Upper lobe of left lung (tissue), 6 donors: ENCODE results near the gene CMSS1. TPM values are rescaled to one million over a fixed set of nuclear protein-coding genes. Genes with fewer than 3 reads are reported as not detected.
A peak's percentile ranks its signal among the peaks of the same experiment; 100 is the strongest.

Experiments
- ATAC-seq, 2 donors: fragments of 200-7000 bp; cut with Tn5 transposase; one replicate each; pipeline ENCODE4 v1.9.1; 2022; ENCODE audit warnings: mild to moderate bottlenecking in 2 of 2, moderate library complexity in 2 of 2; ENCODE audit not compliant: low FRiP score in 2 of 2
- DNase-seq, 2 donors: peaks; one replicate each; pipeline ENCODE4 v3.0.0-alpha.2; 2019 to 2020
- H3K27ac ChIP-seq, 4 donors: fragments of 200-600 bp; sonication (generic); one replicate each; pipeline ENCODE4 v1.5.1; 2016 to 2019
- H3K27me3 ChIP-seq, 4 donors: fragments of 200-600 bp; sonication (generic); one replicate each; pipeline ENCODE4 v1.5.1; 2017 to 2019
- H3K36me3 ChIP-seq, 4 donors: fragments of 200-600 bp; sonication (generic); one replicate each; pipeline ENCODE4 v1.5.1; 2016 to 2019
- H3K4me1 ChIP-seq, 4 donors: fragments of 200-600 bp; sonication (generic); one replicate each; pipeline ENCODE4 v1.5.1; 2018 to 2019
- H3K4me3 ChIP-seq, 4 donors: fragments of 200-600 bp; sonication (generic); one replicate each; pipeline ENCODE4 v1.5.1; 2017 to 2019; ENCODE audit warnings: mild to moderate bottlenecking in 2 of 4, moderate library complexity in 1 of 4
- H3K9me3 ChIP-seq, 4 donors: fragments of 200-600 bp; sonication (generic); one replicate each; pipeline ENCODE4 v1.5.1; 2018 to 2019
- EP300 ChIP-seq, 4 donors: sonication (generic); formaldehyde crosslinking; IDR thresholded peaks; one replicate each; pipeline ENCODE4 v1.5.1; 2017; ENCODE audit warnings: antibody characterized with exemption in 4 of 4, control low read depth in 2 of 4
- POLR2A ChIP-seq, 4 donors: fragments of 450-650 bp; IDR thresholded peaks; one replicate each; pipeline ENCODE4 v1.5.1; 2016 to 2017; ENCODE audit warnings: antibody characterized with exemption in 4 of 4, mild to moderate bottlenecking in 2 of 4
- POLR2AphosphoS5 ChIP-seq, 2 donors: sonication (generic); formaldehyde crosslinking; IDR thresholded peaks; one replicate each; pipeline ENCODE4 v1.5.1; 2017; ENCODE audit warnings: antibody characterized with exemption in 2 of 2
- WGBS, 2 donors: methylation state at CpG; one replicate each; pipeline ENCODE4 v1.1.5; 2017 to 2018; 5-methylcytosine and 5-hydroxymethylcytosine counted together
- total RNA-seq, 6 donors: library from RNA; depleted of rRNA in 4 of 6; stranded (reverse); fragments of >200 nt in 4 of 6; gene quantifications; one replicate each; pipeline versions ENCODE4 v1.1.0 to v1.2.1, GENCODE V29; 2016 to 2021
- TF ChIP-seq, protein P1 (sequence below), 6 experiments: fragments of 450-650 bp in 4 of 6; fragments of 200-600 bp in 2 of 6; sonication (generic) in 2 of 6; IDR thresholded peaks; one replicate each; pipeline ENCODE4 v1.5.1; 2016 to 2019; ENCODE audit warnings: antibody characterized with exemption in 6 of 6
- donor health status: DM: no; HTN: no; CAD: no; lungs with moderate emphysema.
- donor health status: DM: no; HTN: yes; CAD: no; lungs with severe emphysema.

CMSS1 gene
- total RNA-seq, 6 donors from 2014 or later, result 4.0 to 21.1 (median 12.0) TPM

DNA sequence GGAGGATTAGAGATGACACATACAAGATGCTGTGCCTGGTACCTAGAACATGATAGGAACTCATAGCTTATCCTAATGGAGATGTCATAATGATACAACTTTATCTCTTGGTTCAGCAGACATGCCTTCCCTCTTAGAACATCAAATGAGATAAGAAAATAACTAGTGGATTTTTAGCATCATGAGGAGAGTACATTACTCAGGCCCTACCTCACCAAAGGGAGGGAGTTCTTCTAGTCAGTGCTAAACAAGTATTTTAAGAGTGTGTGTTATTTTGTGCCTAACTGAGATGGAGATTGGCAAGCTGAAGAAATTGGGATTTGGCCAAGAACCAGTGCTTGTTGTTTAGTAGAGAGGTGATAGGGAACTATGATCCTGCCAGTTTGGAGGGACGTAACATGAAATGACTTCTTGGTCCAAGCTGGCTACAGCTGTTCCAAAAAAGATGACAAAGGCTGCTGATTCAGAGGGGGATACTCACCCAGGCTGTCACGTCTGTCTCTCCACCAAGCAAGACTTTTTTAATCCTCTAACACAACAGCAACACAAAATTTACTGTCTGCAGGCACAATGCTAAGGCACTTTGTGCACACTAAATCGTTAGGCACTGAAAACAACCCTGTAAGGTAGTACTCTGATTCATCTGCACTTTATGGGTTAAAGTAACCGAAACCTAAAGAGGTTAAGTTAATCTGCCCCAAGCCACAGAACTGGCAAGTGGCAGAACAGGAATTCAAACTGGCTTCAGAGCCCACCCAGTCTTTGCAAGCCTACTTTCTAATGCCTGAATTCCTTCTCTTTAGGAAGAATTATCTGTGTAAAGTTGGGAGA, 126.5 kb downstream of the CMSS1 start:
- Histone ChIP-seq H3K4me3 (no peak overlapping the region), H3K27ac (no peak overlapping the region), H3K9me3 (no peaks in the 10 kb centered on the region), H3K27me3 (no peaks in the 10 kb centered on the region), H3K36me3 (no peaks in the 10 kb centered on the region), H3K4me1 (peaks cover 9 to 17% (median 14%) of the 10 kb centered on the region in 4 donors)
- peak in 1 of 2 donors; percentile 69 for ATAC-seq
- no peak for DNase-seq
- TF ChIP-seq POLR2AphosphoS5 (IDR thresholded peaks at IDR 0.05) (no peak), EP300 (IDR thresholded peaks at IDR 0.05) (no peak), POLR2A (IDR thresholded peaks at IDR 0.05) (no peak)
- TF ChIP-seq, protein P1, sequence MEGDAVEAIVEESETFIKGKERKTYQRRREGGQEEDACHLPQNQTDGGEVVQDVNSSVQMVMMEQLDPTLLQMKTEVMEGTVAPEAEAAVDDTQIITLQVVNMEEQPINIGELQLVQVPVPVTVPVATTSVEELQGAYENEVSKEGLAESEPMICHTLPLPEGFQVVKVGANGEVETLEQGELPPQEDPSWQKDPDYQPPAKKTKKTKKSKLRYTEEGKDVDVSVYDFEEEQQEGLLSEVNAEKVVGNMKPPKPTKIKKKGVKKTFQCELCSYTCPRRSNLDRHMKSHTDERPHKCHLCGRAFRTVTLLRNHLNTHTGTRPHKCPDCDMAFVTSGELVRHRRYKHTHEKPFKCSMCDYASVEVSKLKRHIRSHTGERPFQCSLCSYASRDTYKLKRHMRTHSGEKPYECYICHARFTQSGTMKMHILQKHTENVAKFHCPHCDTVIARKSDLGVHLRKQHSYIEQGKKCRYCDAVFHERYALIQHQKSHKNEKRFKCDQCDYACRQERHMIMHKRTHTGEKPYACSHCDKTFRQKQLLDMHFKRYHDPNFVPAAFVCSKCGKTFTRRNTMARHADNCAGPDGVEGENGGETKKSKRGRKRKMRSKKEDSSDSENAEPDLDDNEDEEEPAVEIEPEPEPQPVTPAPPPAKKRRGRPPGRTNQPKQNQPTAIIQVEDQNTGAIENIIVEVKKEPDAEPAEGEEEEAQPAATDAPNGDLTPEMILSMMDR (IDR thresholded peaks at IDR 0.05), result no peak
- WGBS, 2 donors, result 64 to 75% methylated on average over 4 of the region's 4 CpGs

DNA sequence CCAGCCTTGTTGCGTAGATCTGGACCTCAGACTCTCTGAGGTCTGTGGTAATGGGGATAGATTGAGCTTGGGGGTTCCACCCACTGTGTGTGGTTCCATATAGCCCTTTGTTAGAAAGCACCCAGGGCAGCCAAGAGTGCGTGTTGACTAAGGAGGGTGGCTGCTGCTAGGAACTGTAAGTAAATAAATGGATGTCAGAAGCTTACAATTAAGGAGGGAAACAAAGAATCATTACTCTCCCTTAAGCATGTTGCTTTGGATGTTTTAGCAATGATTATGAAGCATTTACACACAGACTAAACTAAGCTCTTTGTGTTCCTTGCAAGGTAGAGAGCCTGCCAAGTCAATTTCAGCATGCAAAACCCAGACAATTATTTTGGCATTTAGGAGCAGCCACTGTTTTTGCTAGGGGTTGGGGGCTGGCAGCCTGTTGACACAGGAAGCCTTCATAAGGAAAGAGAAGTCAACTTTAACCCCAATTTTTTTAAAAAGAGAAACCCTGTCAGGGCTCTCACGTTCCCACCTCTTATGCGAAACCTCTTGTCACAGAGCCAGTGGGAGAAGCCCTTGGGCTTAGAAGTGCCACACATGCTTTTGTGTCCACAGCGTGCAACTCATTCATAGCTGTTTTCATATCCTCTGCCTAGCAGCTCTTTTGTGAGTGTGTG, 127.8 kb downstream of the CMSS1 start:
- DNase-seq (peak in 1 of 2 donors; percentile 41), ATAC-seq (peak in 1 of 2 donors; percentile 65)
- H3K27ac ChIP-seq, result peak overlapping the region in 3 of 4 donors; percentile 14 to 45 (median 17)

DNA sequence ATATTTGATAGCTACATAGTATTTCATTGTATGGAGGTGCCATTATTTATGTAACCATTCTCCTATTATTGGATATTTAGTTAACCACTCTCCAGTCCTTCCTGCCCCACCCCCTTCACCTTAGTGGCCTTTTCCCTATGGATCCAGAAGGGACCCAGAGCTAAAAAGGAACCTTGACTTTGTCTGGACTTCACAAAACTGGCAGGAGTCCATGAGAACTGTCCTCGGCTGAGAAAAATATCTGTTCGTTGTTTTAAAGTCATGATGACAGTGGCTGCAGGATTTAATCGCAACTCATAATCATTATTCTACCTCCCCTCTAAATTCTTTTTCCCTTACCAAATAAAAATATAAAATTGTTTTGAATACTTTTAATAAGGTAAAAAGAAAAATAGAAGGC, 129.7 kb downstream of the CMSS1 start:
- Histone ChIP-seq H3K4me1 (peaks cover 9 to 23% (median 15%) of the 10 kb centered on the region in 4 donors), H3K9me3 (no peaks in the 10 kb centered on the region), H3K27me3 (no peaks in the 10 kb centered on the region), H3K36me3 (no peaks in the 10 kb centered on the region), H3K27ac (no peak overlapping the region), H3K4me3 (no peak overlapping the region)
- WGBS, 2 donors, result 83 to 93% methylated on average over 3 of the region's 3 CpGs
- no peak for TF ChIP-seq EP300 (IDR thresholded peaks at IDR 0.05)
- DNase-seq, result no peak
- ATAC-seq, result no peak

More for the DNA sequence above, 127.8 kb downstream of the CMSS1 start:
- WGBS, 2 donors, result 37 to 50% methylated on average over 5 of the region's 5 CpGs
- peaks cover 9 to 19% (median 15%) of the 10 kb centered on the region in 4 donors for H3K4me1 ChIP-seq
- no peaks in the 10 kb centered on the region for H3K9me3 ChIP-seq
- TF ChIP-seq POLR2A (IDR thresholded peaks at IDR 0.05) (no peak), POLR2AphosphoS5 (IDR thresholded peaks at IDR 0.05) (no peak), EP300 (IDR thresholded peaks at IDR 0.05) (no peak)
- TF ChIP-seq, protein P1 (IDR thresholded peaks at IDR 0.05), result no peak
- no peaks in the 10 kb centered on the region for H3K36me3 ChIP-seq
- H3K27me3 ChIP-seq, result no peaks in the 10 kb centered on the region
- H3K4me3 ChIP-seq, result no peak overlapping the region

DNA sequence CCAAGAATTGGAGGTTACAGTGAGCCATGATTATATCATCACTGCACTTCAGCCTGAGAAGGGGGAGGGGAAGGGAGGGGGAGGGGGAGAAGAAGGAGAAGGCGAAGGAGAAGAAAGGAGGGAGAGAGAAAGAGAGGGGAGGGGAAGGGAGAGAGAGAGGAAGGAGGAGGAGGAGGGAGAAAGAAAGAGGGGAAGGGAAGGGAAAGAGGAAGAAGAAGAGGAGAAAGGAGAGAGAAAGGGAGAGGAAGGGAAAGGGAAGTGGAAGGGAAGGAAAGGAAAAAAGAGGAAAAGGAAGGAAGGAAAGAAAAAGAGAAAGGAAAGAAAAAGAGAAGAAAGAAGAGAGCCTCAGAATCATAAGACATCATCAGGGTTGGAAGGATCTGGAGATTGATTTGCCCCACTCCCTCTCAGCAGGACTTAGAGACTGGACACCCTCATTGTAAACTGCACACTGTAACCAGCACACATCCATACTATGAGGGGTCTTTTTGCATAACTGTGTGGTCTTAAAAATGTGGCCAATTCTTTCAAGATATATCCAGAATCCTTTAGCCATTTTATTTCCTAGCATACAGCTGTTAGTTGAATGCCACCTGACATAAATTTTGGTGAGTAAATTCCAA, 130.9 kb downstream of the CMSS1 start:
- H3K27ac ChIP-seq, result no peak overlapping the region

More for the DNA sequence above, 130.9 kb downstream of the CMSS1 start:
- DNase-seq (no peak), ATAC-seq (no peak)
- no peak overlapping the region for H3K4me3 ChIP-seq
- H3K36me3 ChIP-seq, result no peaks in the 10 kb centered on the region
- 89 to 94% methylated on average over 1 of the region's 1 CpG for WGBS, 2 donors
- peaks cover 9 to 23% (median 15%) of the 10 kb centered on the region in 4 donors for H3K4me1 ChIP-seq
- H3K27me3 ChIP-seq, result no peaks in the 10 kb centered on the region
- no peaks in the 10 kb centered on the region for H3K9me3 ChIP-seq
- TF ChIP-seq EP300 (IDR thresholded peaks at IDR 0.05) (no peak), POLR2AphosphoS5 (IDR thresholded peaks at IDR 0.05) (no peak), POLR2A (IDR thresholded peaks at IDR 0.05) (no peak)
- TF ChIP-seq, protein P1 (IDR thresholded peaks at IDR 0.05), result no peak
